ENCODE results near the gene RNF19B.

DNA sequence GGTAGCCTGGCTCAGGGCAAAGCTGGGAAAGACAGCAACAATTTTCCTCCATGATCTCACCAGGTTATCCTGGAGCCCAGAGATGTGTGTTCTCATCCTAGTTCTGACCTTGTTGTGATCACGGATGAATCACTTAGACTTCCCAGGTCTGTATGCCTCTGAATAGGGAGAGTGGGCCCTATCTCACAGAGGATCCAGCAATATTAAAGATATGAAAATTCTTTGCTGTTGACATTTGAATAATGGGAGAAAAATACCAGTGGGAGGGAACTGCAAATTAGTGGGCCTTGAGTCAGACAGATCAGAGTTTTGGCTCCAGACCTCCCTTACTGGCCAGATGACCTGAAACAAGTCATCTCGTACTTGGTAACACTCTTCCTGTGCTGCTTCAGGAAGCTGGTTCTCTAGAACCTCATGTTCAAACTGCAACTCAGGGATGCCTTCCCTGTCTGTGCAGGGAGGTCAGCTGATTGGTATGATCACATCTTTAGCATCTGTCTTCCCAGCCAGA lies 32.8 kb upstream of the RNF19B start:
- TF ChIP-seq ZSCAN20 (CRISPR knock-in tag; IDR thresholded peaks at IDR 0.05) = no peak
- TF ChIP-seq, protein P1, sequence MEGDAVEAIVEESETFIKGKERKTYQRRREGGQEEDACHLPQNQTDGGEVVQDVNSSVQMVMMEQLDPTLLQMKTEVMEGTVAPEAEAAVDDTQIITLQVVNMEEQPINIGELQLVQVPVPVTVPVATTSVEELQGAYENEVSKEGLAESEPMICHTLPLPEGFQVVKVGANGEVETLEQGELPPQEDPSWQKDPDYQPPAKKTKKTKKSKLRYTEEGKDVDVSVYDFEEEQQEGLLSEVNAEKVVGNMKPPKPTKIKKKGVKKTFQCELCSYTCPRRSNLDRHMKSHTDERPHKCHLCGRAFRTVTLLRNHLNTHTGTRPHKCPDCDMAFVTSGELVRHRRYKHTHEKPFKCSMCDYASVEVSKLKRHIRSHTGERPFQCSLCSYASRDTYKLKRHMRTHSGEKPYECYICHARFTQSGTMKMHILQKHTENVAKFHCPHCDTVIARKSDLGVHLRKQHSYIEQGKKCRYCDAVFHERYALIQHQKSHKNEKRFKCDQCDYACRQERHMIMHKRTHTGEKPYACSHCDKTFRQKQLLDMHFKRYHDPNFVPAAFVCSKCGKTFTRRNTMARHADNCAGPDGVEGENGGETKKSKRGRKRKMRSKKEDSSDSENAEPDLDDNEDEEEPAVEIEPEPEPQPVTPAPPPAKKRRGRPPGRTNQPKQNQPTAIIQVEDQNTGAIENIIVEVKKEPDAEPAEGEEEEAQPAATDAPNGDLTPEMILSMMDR (IDR thresholded peaks at IDR 0.05) = no peak
- TF ChIP-seq TFCP2L1 (CRISPR knock-in tag; IDR thresholded peaks at IDR 0.05) = no peak
- TF ChIP-seq, protein P2, sequence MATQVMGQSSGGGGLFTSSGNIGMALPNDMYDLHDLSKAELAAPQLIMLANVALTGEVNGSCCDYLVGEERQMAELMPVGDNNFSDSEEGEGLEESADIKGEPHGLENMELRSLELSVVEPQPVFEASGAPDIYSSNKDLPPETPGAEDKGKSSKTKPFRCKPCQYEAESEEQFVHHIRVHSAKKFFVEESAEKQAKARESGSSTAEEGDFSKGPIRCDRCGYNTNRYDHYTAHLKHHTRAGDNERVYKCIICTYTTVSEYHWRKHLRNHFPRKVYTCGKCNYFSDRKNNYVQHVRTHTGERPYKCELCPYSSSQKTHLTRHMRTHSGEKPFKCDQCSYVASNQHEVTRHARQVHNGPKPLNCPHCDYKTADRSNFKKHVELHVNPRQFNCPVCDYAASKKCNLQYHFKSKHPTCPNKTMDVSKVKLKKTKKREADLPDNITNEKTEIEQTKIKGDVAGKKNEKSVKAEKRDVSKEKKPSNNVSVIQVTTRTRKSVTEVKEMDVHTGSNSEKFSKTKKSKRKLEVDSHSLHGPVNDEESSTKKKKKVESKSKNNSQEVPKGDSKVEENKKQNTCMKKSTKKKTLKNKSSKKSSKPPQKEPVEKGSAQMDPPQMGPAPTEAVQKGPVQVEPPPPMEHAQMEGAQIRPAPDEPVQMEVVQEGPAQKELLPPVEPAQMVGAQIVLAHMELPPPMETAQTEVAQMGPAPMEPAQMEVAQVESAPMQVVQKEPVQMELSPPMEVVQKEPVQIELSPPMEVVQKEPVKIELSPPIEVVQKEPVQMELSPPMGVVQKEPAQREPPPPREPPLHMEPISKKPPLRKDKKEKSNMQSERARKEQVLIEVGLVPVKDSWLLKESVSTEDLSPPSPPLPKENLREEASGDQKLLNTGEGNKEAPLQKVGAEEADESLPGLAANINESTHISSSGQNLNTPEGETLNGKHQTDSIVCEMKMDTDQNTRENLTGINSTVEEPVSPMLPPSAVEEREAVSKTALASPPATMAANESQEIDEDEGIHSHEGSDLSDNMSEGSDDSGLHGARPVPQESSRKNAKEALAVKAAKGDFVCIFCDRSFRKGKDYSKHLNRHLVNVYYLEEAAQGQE (IDR thresholded peaks at IDR 0.05) = no peak
- no peak for TF ChIP-seq HDAC2 (IDR thresholded peaks at IDR 0.05)
- TF ChIP-seq MAFK (IDR thresholded peaks at IDR 0.05; ENCODE audit: partially characterized antibody) = no peak
- TF ChIP-seq MAX (IDR thresholded peaks at IDR 0.05) = no peak
